Glomerular visceral epithelial cell (primary cell): ENCODE measurements around the gene EYS.

Experiments
- DNase-seq: peaks from one replicate; pipeline ENCODE4 v3.0.0-alpha.2; 2016; ENCODE audit errors: extremely low spot score

Gene EYS

GRCh38 chr6:64622944-64623343 is 1084.1 kb downstream of the EYS start:
- no peak for DNase-seq

GRCh38 chr6:64602993-64603392 is 1104.0 kb downstream of the EYS start:
- no peak for DNase-seq

GRCh38 chr6:64591676-64592036 is 1115.4 kb downstream of the EYS start:
- DNase-seq: no peak

- no peak for DNase-seq
Measured at GRCh38 chr6:64590965-64591675, 1115.9 kb downstream of the EYS start.

GRCh38 chr6:64589961-64590360 is 1117.1 kb downstream of the EYS start:
- DNase-seq: no peak

GRCh38 chr6:64580346-64580745 is 1126.7 kb downstream of the EYS start:
- DNase-seq: peak; percentile 38

GRCh38 chr6:64553249-64553786 is 1153.7 kb downstream of the EYS start:
- no peak for DNase-seq

- DNase-seq: no peak
Measured at GRCh38 chr6:64547594-64548268, 1159.3 kb downstream of the EYS start.

GRCh38 chr6:64539917-64540316 is 1167.1 kb downstream of the EYS start:
- no peak for DNase-seq

GRCh38 chr6:64538722-64539121 is 1168.3 kb downstream of the EYS start:
- no peak for DNase-seq

- DNase-seq: no peak
Measured at GRCh38 chr6:64527899-64528298, 1179.1 kb downstream of the EYS start.

- DNase-seq: no peak
Measured at GRCh38 chr6:64522859-64523258, 1184.2 kb downstream of the EYS start.

GRCh38 chr6:64520050-64520449 is 1187.0 kb downstream of the EYS start:
- DNase-seq: peak; percentile 84

- no peak for DNase-seq
Measured at GRCh38 chr6:64516393-64516792, 1190.6 kb downstream of the EYS start.

- DNase-seq: no peak
Measured at GRCh38 chr6:64507661-64508060, 1199.4 kb downstream of the EYS start.

- peak; percentile 5 for DNase-seq
Measured at GRCh38 chr6:64505312-64505711, 1201.7 kb downstream of the EYS start.

- no peak for DNase-seq
Measured at GRCh38 chr6:64504503-64504902, 1202.5 kb downstream of the EYS start.

GRCh38 chr6:64502801-64503200 is 1204.2 kb downstream of the EYS start:
- DNase-seq: no peak

GRCh38 chr6:64497634-64498033 is 1209.4 kb downstream of the EYS start:
- DNase-seq: no peak

- no peak for DNase-seq
Measured at GRCh38 chr6:64489763-64490162, 1217.3 kb downstream of the EYS start.

GRCh38 chr6:64486578-64487351 is 1220.3 kb downstream of the EYS start:
- no peak for DNase-seq

- no peak for DNase-seq
Measured at GRCh38 chr6:64483956-64484499, 1223.0 kb downstream of the EYS start.
